ENCODE data around the gene CBX8.

DNA sequence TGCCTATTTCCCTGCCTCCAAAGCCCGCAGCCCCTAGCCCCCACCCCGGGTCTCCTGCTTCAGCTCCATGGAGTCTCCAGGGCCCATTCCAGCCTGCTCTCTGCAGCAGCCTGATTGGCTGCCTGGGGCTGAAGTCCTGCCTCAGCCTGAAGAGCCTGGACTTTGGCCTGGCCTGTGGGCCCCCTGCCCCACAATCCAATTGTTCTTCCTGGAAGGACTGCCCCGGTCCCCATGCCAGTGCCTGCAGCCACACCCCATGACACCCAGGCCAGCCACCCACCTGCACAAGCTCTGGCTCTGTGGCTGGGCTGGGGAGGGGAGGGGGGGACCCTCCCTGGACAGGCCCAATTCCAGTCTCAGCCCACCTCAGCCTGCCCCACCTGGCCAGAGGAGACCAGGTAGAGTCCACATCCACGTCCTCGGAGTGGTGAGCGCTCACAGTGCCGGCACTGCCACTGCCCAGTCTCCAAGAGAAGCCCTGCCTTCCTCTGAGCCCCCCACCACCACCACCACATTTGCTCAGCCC is 53.9 kb downstream of the CBX8 start:
- TF ChIP-seq TAF1 (IDR thresholded peaks at IDR 0.05; ENCODE audit: low read depth, low read length): no peak
- TF ChIP-seq, protein P1, sequence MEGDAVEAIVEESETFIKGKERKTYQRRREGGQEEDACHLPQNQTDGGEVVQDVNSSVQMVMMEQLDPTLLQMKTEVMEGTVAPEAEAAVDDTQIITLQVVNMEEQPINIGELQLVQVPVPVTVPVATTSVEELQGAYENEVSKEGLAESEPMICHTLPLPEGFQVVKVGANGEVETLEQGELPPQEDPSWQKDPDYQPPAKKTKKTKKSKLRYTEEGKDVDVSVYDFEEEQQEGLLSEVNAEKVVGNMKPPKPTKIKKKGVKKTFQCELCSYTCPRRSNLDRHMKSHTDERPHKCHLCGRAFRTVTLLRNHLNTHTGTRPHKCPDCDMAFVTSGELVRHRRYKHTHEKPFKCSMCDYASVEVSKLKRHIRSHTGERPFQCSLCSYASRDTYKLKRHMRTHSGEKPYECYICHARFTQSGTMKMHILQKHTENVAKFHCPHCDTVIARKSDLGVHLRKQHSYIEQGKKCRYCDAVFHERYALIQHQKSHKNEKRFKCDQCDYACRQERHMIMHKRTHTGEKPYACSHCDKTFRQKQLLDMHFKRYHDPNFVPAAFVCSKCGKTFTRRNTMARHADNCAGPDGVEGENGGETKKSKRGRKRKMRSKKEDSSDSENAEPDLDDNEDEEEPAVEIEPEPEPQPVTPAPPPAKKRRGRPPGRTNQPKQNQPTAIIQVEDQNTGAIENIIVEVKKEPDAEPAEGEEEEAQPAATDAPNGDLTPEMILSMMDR (IDR thresholded peaks at IDR 0.05; ENCODE audit: control extremely low read depth in 1 of 3, insufficient read depth in 1 of 3, low read depth in 1 of 3, low read length in 3 of 3): no peak
- no peak for TF ChIP-seq EZH2 (IDR thresholded peaks at IDR 0.05; ENCODE audit: low read depth, low read length, severe bottlenecking)
- no peak for TF ChIP-seq RXRA (IDR thresholded peaks at IDR 0.05; ENCODE audit: insufficient read depth, low read depth, low read length)
- no peak for TF ChIP-seq BRCA1 (IDR thresholded peaks at IDR 0.05; ENCODE audit: low read depth, low read length)
- no peak for TF ChIP-seq POLR2A (IDR thresholded peaks at IDR 0.05; ENCODE audit: control extremely low read depth in 1 of 2, low read depth in 2 of 2, low read length in 2 of 2)
- TF ChIP-seq RFX5 (IDR thresholded peaks at IDR 0.05; ENCODE audit: borderline replicate concordance, low read depth, low read length): no peak
- no peak for TF ChIP-seq NANOG (IDR thresholded peaks at IDR 0.05; ENCODE audit: insufficient read depth, low read depth, low read length, poor library complexity, severe bottlenecking)
- no peak for TF ChIP-seq SP1 (IDR thresholded peaks at IDR 0.05; ENCODE audit: low read depth, low read length)

All from H1 (cell line).